Activated CD4-positive, alpha-beta T cell treated with anti-CD3 and anti-CD28 coated beads for 24 hours (primary cell): Measurements from ENCODE around the gene CDH20.

ENCODE experiments used
- DNase-seq, 2 donors: peaks; one replicate each; pipeline ENCODE4 v3.0.0-alpha.2; 2020; ENCODE audit warnings: low read depth in 2 of 2

Gene CDH20

GRCh38 chr18:61575419-61575818 lies 242.2 kb downstream of the CDH20 start:
- no peak for DNase-seq

- no peak for DNase-seq
Observed at GRCh38 chr18:61578846-61579245, 245.6 kb downstream of the CDH20 start.

- no peak for DNase-seq
Observed at GRCh38 chr18:61579581-61579980, 246.4 kb downstream of the CDH20 start.

DNA sequence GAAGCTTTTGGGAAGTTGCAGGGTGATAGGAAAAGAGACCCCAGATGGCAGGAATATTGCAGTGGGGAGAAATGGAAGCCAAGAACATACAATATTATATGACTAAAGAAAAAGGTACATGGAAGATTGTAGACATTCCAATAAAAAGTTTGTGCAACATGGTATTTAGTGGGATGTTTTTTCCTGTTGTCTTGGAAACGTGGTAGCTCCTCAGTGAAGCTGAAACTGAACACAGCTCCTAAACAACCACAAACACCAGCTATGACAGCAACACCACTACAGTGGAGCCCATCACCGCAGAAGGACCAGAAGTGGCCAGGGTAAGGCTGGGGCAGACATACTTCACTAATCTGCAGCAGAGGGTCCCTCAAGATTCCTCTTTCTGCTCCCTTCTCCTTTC lies 246.8 kb downstream of the CDH20 start:
- DNase-seq: no peak

DNA sequence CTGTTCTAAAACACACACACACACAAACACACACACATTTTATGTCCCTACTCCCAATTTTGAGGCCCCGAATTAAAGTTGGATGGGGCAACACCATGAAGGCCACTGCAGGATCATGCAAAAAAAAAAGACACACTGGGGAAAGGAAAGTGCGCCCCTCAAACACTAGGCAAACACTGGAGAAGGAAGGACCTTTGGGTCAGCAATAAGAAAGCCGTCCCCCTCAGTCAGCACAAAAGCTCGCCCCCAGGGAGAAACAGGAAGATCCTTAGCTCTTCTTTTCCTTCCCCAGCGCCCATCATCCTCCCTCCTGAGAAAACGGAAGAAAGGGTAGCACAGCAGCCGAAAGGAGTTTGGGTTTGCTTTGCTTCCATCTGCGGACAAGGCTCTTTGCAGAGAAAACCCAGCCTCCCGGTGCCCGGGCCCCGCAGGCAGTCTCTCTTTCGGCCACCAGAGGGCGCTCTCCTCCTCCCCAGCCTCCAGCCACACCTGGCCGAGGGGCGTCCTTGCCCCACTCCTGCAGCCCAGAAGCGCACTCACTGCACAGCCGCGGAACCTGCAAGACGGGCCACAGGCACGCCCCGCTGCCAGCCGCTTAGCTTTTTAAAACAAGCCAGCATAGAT lies 248.5 kb downstream of the CDH20 start:
- DNase-seq: peak; percentile 51 to 54

- no peak for DNase-seq
Observed at GRCh38 chr18:61582202-61582710, 249.0 kb downstream of the CDH20 start.

GRCh38 chr18:61583548-61583947 lies 250.3 kb downstream of the CDH20 start:
- DNase-seq: no peak

GRCh38 chr18:61587865-61588264 lies 254.6 kb downstream of the CDH20 start:
- no peak for DNase-seq

DNA sequence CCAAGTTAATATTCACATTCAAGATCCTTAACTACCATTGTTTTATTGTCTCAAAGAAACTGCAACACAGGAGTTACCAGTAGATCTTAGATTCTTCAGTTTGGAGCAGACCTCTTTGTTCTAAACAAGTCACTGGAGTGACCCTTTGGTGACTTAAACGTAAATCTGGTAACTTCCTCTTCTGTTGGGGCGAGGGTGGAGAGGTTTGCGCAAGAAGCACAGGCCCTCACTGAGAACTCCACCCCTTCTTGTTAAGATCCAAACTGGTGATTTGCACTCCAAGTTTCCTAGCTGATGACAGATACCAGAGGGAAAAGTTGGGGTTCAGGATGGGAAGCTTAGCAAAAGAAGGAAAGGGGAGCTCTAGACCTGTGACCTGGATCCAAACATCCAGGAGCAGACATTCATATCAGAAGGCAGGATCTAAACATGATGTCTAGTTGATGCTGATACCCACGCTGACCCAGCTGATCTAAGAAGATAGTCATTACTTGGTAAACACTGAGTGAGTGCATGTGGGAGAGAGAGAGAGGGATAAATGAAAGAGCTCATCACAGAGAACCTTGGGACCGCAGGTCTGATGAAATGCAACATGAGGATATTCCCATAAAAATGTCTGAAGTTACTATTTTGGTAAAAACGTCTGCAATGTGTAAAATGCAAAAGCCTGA lies 256.0 kb downstream of the CDH20 start:
- no peak for DNase-seq

- no peak for DNase-seq
Observed at GRCh38 chr18:61589724-61590065, 256.5 kb downstream of the CDH20 start.

DNA sequence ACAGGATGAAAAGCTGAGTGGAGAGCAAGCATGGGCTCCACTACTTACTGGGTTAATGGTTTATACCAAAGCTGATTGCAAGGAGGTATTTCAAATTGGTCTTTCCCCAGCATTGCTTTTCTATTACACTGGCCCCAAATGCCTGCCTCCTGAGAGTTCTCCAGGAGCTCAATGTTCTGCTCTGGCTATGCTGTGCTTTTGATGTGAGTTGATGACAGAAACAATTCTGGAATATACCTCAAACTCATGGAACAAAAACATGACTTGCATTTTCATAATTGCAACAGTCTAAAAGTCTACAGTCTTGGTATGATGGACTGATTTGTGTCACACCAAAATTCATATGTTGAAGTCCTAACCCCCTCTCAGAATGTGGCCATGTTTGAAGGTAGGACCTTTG lies 258.0 kb downstream of the CDH20 start:
- DNase-seq: no peak

GRCh38 chr18:61595615-61596251 lies 262.5 kb downstream of the CDH20 start:
- DNase-seq: no peak

DNA sequence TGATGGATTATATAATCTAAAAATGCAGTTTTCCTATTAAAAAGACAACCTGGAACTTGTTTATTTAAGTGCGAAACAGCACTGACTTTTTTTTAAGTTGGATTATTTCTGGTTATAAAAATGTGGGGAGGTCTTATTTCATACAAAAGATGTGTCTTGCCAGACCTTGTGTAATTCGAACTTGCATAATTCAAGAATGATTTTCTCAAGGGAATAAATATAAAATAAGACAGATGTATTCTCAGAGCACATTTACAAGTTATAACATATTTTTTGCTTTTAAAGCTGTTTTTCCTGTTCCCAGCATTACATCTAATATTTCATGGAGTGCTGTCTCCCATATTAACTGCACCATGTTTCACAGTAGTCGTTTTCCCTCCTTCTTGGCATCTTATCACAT lies 263.1 kb downstream of the CDH20 start:
- DNase-seq: no peak

- no peak for DNase-seq
Observed at GRCh38 chr18:61597316-61597715, 264.1 kb downstream of the CDH20 start.

GRCh38 chr18:61600422-61600821 lies 267.2 kb downstream of the CDH20 start:
- no peak for DNase-seq

DNA sequence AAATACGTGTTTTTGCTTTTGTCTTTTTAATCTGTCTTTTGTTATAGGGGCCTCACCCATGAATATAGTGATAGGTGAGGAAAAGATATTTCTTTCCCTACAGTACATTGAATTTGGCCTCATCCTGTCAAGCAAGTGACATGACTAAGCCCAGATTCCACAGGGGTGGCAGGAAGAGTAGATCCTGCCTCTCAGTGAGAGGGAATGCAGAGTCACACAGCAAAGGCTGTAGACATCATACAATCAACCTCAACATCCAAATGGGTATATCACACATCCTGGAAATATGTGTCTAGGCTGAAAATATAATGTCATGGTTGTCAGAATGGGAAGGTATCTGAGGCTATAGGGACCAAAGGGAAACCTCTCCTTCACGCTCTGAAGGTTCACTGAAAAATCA lies 269.6 kb downstream of the CDH20 start:
- DNase-seq: no peak
